Breast epithelium (tissue), 4 donors: ENCODE results near the gene MYO1B. TPM values are rescaled to one million over a fixed set of nuclear protein-coding genes. Genes with fewer than 3 reads are reported as not detected.

Source experiments
- DNase-seq, 2 donors: peaks; one replicate each; pipeline ENCODE4 v3.0.0-alpha.2; 2019; ENCODE audit warnings: low spot score in 2 of 2
- H3K27ac ChIP-seq, 2 donors: fragments of 200-600 bp; sonication (generic) in 1 of 2; one replicate each; pipeline ENCODE4 v1.5.1; 2016 to 2019; ENCODE audit warnings: mild to moderate bottlenecking in 1 of 2
- H3K27me3 ChIP-seq, 2 donors: fragments of 200-600 bp; sonication (generic) in 1 of 2; one replicate each; pipeline versions ENCODE4 v1.5.1 to v1.6.0; 2017 to 2019; ENCODE audit warnings: control low read depth in 1 of 2, mild to moderate bottlenecking in 1 of 2
- H3K36me3 ChIP-seq: fragments of 200-600 bp; one replicate; pipeline ENCODE4 v1.5.1; 2019
- H3K4me1 ChIP-seq, 2 donors: fragments of 200-600 bp; sonication (generic); one replicate each; pipeline ENCODE4 v1.5.1; 2016 to 2019; ENCODE audit warnings: control low read depth in 1 of 2
- H3K4me3 ChIP-seq, 3 donors: fragments of 200-600 bp; sonication (generic); 1 replicate in 2 of 3; 2 replicates in 1 of 3; pipeline ENCODE4 v1.5.1; 2016 to 2019; ENCODE audit warnings: mild to moderate bottlenecking in 3 of 3, moderate library complexity in 2 of 3
- H3K9me3 ChIP-seq, 2 donors: fragments of 200-600 bp; sonication (generic) in 1 of 2; one replicate each; pipeline ENCODE4 v1.5.1; 2016 to 2019; ENCODE audit warnings: control low read depth in 1 of 2
- CTCF ChIP-seq, 3 donors: fragments of 450-650 bp; IDR thresholded peaks; one replicate each; pipeline ENCODE4 v1.5.1; 2016 to 2017; ENCODE audit warnings: antibody characterized with exemption in 3 of 3, mild to moderate bottlenecking in 3 of 3, moderate library complexity in 3 of 3
- POLR2A ChIP-seq: fragments of 450-650 bp; IDR thresholded peaks from one replicate; pipeline ENCODE4 v1.6.1; 2016; ENCODE audit warnings: antibody characterized with exemption, mild to moderate bottlenecking, moderate library complexity
- POLR2AphosphoS5 ChIP-seq, 3 donors: sonication (generic); formaldehyde crosslinking; IDR thresholded peaks; one replicate each; pipeline ENCODE4 v1.6.1; 2017; ENCODE audit warnings: antibody characterized with exemption in 3 of 3
- intact Hi-C: fragments of 100-400 bp; cut with DNase I; formaldehyde crosslinking; loops from one replicate; pipeline ENCODE4 v1.15.1; 2023; ENCODE audit warnings: low total_unique reads
- total RNA-seq, 3 donors: library from RNA; depleted of rRNA; stranded (reverse); fragments of >200 nt; gene quantifications; one replicate each; pipeline ENCODE4 v1.1.0, GENCODE V29; 2016

MYO1B gene
- total RNA-seq, 3 donors from 2014 or later: 34.1 to 73.9 (median 63.9) TPM

GRCh38 chr2:191351921-191352320, 106.7 kb downstream of the MYO1B start:
- Histone ChIP-seq H3K27ac (no peak overlapping the region), H3K9me3 (no peaks in the 10 kb centered on the region), H3K27me3 (no peaks in the 10 kb centered on the region), H3K4me3 (no peak overlapping the region), H3K36me3 (no peaks in the 10 kb centered on the region), H3K4me1 (no peaks in the 10 kb centered on the region)
- no peak for DNase-seq
- intact Hi-C loops: no loop called here
- TF ChIP-seq CTCF (IDR thresholded peaks at IDR 0.05) (no peak), POLR2A (no peak), POLR2AphosphoS5 (IDR thresholded peaks at IDR 0.05) (no peak)

- no peak overlapping the region for H3K27ac ChIP-seq
- no peaks in the 10 kb centered on the region for H3K27me3 ChIP-seq
- intact Hi-C loops: no loop called here
- H3K36me3 ChIP-seq: no peaks in the 10 kb centered on the region
- H3K4me3 ChIP-seq: no peak overlapping the region
- H3K4me1 ChIP-seq: no peaks in the 10 kb centered on the region
- no peaks in the 10 kb centered on the region for H3K9me3 ChIP-seq
- no peak for TF ChIP-seq CTCF (IDR thresholded peaks at IDR 0.05)
- no peak for TF ChIP-seq POLR2AphosphoS5 (IDR thresholded peaks at IDR 0.05)
- TF ChIP-seq POLR2A: no peak
- DNase-seq: no peak
Observed at GRCh38 chr2:191352536-191352935, 107.3 kb downstream of the MYO1B start.

GRCh38 chr2:191355170-191355758, 110.1 kb downstream of the MYO1B start:
- Histone ChIP-seq H3K27me3 (no peaks in the 10 kb centered on the region), H3K36me3 (no peaks in the 10 kb centered on the region), H3K4me1 (no peaks in the 10 kb centered on the region), H3K27ac (no peak overlapping the region), H3K4me3 (no peak overlapping the region), H3K9me3 (no peaks in the 10 kb centered on the region)
- intact Hi-C loops: no loop called here
- TF ChIP-seq CTCF (IDR thresholded peaks at IDR 0.05) (no peak), POLR2A (no peak), POLR2AphosphoS5 (IDR thresholded peaks at IDR 0.05) (no peak)
- no peak for DNase-seq

- Histone ChIP-seq H3K36me3 (no peaks in the 10 kb centered on the region), H3K4me3 (no peak overlapping the region), H3K4me1 (no peaks in the 10 kb centered on the region), H3K27ac (no peak overlapping the region), H3K9me3 (no peaks in the 10 kb centered on the region), H3K27me3 (no peaks in the 10 kb centered on the region)
- no peak for DNase-seq
- TF ChIP-seq POLR2AphosphoS5 (IDR thresholded peaks at IDR 0.05) (no peak), POLR2A (no peak), CTCF (IDR thresholded peaks at IDR 0.05) (no peak)
- intact Hi-C loops: no loop called here
Observed at GRCh38 chr2:191357678-191358077, 112.5 kb downstream of the MYO1B start.

GRCh38 chr2:191358325-191359025, 113.3 kb downstream of the MYO1B start:
- Histone ChIP-seq H3K36me3 (no peaks in the 10 kb centered on the region), H3K27me3 (no peaks in the 10 kb centered on the region), H3K4me3 (no peak overlapping the region), H3K4me1 (no peaks in the 10 kb centered on the region), H3K9me3 (no peaks in the 10 kb centered on the region), H3K27ac (peak overlapping the region in 1 of 2 donors; percentile 6)
- TF ChIP-seq POLR2A (no peak), POLR2AphosphoS5 (IDR thresholded peaks at IDR 0.05) (no peak), CTCF (IDR thresholded peaks at IDR 0.05) (no peak)
- no peak for DNase-seq
- intact Hi-C loops: no loop called here
